GM19452 (cell line): Measurements from ENCODE around the gene HPX.
A peak's percentile ranks its signal among the peaks of the same experiment; 100 is the strongest.

ENCODE experiments used
- ATAC-seq: cut with Tn5 transposase; IDR thresholded peaks from one replicate; pipeline ENCODE4 v1.9.1; 2021; ENCODE audit not compliant: unreplicated experiment

HPX gene

DNA sequence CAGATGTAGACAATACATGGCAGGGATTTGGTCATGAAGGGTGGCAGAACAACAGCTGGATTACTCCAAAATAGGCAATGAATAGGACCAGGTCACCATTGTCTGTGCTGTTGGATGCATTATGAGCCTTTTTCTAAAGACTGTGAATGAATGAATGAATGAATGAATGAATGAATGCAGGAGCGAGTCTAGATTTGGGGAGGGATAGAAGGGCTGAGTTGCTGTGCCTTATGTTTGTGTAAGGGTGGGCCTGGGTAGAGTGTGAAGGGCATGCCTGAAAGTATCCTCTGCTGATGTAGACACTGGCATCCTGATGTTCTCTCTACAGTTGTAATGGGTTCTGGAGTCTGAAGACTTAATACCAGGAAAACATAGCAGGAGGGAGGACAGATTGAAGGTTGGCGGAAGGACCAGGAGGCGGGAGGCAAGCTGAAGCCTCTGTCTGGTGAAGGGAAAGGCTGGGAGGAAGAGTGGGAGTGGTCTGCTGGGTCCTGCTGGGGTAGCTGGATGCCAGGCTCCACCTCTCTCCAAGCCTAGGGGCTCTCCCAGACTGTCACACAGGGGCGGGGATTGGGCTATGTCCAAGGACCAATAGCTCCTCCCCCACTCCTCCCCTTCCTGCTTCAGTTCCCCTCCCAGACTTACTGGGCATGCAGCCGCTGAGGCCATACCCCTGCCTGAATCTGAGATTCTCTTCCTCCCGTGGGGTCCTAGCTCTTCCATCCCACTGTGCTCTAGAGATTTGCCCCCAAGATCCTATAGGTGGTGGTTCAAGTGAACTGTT, 28.1 kb upstream of the HPX start:
- ATAC-seq: no peak

DNA sequence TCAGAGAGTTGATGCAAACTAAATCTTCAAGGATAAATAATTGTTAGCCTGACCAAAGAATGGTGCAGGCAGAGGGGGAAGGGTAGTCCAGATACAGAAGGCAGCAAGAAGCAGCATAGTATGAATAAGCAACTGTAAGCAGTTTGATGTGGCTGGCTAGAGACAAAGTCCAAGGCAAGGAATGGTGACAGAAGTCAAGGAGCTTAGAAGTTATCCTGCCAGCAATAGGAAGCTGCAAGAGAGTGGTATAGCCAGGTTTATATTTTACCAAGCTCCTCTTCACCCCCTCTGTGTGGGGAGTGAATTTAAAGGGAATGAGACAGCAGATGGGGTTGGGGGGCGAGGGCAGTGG, 18.3 kb upstream of the HPX start:
- ATAC-seq: no peak

- ATAC-seq: no peak
Observed at GRCh38 chr11:6458352-6459098, 17.7 kb upstream of the HPX start.

GRCh38 chr11:6457581-6458320, 17.0 kb upstream of the HPX start:
- no peak for ATAC-seq

GRCh38 chr11:6456361-6457073, 15.7 kb upstream of the HPX start:
- no peak for ATAC-seq

- no peak for ATAC-seq
Observed at GRCh38 chr11:6455070-6455469, 14.3 kb upstream of the HPX start.

DNA sequence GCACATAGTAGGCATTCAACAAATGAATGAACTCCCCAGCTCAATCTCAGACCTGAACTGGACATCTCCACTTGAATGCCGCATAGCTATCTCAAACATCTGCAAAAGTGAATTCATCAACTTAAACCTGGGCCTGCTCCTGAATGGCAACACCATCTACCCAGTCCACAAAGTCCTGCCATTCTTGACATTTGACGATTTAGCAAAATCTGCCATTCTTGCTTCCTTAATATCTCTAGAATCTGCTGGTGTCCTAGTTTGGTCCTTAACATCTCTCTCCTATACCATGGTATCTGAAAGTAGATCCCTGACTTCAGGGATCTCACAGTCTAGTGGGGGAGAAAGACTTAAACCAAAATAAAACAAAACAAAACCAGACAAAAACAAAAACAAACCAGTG, 12.4 kb upstream of the HPX start:
- ATAC-seq: no peak

DNA sequence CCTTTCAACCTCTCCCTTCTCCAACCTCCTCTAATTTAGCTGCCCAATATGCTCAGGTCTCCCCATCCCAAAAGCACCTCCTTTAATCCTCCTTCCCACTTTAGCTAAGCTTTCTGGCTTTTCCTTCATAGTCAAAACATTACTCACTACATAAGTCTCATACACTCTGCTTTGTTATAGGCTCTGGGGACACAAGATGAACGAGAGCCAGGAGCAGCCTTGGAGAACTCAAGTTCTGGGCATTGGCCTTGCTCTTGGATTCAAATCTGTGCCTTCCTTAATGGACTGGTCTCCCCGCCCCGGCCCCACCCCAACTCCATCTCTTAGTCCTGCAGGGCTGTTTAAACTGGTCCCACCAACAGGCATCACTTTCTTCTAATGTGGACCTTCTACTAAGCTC, 11.4 kb upstream of the HPX start:
- ATAC-seq: no peak

- ATAC-seq: no peak
Observed at GRCh38 chr11:6448574-6448973, 7.8 kb upstream of the HPX start.

DNA sequence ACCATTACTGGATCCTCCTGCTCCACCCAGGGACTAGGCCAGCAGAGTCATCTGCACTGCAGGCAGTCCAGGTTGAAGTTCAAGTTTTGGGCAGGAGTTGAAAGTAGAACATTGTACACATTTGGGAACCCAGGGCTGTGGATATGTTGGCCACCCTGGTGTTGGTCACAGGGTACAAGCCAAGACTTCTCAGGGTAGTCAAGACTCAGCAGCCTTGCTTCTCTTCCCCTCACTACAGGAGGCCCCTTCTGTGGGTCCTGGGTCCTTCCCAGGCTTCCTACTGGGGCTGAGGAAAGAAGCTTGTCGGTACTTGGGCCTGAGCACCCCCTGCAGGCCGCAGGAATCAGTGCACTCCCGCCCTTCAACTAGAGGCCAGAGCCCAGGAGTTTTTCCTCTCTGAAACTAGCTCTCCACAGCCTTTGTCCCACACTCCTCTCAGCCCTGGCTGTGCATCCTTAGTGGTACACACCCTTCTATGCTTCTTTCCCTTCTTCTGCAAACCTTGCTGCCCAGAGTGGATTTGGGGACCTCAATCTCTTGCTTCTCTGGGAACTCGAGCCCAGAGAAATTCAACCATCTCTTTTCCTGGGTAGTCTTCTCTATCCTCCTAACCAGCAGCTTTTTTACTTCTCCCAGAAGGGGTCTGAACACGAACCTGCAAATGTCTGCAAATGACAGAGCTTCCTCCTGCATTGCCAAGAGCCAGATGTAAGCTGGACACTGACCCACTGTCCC, 2.6 kb upstream of the HPX start:
- ATAC-seq: peak; percentile 83

DNA sequence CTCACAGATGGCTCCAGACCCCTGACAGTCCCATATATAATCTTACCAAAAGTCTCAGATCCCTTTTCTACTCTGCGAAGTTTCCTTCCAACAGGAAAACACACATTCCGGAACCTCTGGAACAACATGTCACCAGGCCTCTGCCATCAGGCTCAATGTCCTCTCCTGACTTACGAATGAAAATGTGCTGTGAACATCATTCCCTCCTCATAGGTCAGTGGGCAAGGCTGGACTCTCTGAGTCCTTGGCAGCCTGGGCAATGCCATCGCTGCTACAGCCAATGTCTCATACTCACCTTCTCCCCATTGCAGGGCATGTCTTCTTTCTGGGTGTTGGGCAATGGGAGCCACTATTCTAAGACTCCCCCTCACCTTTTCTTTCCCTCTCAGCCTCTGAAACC, 1.7 kb upstream of the HPX start:
- no peak for ATAC-seq

GRCh38 chr11:6438979-6439571, 1.7 kb downstream of the HPX start:
- no peak for ATAC-seq

DNA sequence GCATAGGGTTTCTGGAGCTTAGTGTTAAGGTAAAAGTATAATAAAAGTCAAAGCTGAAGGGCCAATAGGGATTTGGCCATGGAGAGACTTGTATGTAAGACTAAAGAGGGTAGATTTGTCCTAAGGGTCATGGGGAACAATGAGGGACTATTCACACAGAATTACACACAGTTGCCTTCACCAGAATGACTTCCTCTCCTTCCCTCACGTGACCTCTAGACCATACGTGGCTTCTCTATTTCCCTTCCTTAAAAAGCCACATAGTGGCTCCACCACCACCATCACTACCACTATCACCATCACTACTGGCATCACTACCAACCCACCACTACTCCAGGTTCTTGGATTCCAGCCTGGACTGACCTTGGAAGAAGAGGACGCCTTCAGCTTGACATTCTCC, 2.8 kb downstream of the HPX start:
- no peak for ATAC-seq

GRCh38 chr11:6437423-6437822, 3.4 kb downstream of the HPX start:
- ATAC-seq: no peak

GRCh38 chr11:6433998-6434660, 6.7 kb downstream of the HPX start:
- ATAC-seq: no peak

- no peak for ATAC-seq
Observed at GRCh38 chr11:6431861-6432260, 8.9 kb downstream of the HPX start.

DNA sequence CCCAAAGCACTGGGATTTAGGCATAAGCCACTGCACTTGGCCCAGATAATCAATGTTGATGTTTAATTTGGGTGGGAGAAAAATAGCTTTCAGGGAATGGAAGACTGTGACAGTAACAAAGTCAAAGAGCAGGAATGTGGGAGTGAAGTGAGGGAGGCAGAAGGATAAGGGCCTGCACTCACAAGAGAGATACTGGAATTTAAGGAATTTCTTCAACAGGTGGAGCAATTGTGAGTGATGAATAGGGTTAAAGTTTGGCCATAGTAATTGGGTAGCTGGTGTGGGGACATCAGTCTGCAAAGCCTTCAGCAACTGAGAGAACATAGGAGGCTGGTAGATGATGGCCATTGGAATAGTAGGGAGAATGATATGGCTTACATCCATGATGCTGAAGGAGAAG, 13.3 kb downstream of the HPX start:
- no peak for ATAC-seq

DNA sequence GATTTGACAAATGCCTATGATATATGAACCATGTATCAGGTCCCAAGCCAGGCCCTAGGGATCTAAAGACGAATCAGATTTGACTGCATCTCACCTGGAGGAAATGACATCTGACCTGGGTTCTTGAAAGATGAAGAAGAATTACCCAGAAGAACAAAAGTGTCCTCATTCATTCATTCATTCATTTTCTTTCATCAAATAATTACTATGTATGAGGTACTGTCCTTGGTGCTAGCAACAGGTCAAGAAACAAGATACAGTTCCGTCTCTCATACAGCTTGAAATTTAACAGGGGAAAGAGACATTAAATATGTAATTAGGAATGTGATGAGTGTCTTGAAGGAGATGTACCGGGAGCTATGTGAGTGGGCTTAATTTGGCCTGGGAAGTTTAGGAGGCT, 20.1 kb downstream of the HPX start:
- no peak for ATAC-seq

GRCh38 chr11:6419009-6419631, 21.7 kb downstream of the HPX start, which contains the start of gene APBB1:
Gene APBB1, minus strand, starts transcription at chr11:6419094. Its CDS starts 7,747 bp downstream, at chr11:6411347.
- ATAC-seq: peak; percentile 41
